Measurements from ENCODE around the gene ATP7A.
"Not testable (repeated sequence)": the region's sequence is repeated elsewhere in the genome, so short reads cannot be mapped to it uniquely, and the experiment has no call there.

Gene ATP7A

DNA sequence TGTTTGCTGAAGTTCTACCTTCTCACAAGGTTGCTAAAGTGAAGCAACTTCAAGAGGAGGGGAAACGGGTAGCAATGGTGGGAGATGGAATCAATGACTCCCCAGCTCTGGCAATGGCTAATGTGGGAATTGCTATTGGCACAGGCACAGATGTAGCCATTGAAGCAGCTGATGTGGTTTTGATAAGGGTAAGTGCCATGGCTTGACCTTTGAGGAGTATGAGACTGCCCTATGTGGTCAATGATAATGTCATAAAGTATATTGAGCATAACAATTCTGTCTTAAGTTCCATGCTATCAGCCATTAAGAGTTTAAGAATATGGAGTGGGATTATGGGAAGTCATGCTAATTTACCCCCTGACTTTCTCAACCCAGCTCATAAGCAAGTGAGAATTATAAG is 132.1 kb downstream of the ATP7A start:
- no peak for DNase-seq

GRCh38 chrX:78046362-78046761 is 135.9 kb downstream of the ATP7A start:
- DNase-seq: no peak

GRCh38 chrX:78048052-78048451 is 137.6 kb downstream of the ATP7A start:
- DNase-seq: no peak

DNA sequence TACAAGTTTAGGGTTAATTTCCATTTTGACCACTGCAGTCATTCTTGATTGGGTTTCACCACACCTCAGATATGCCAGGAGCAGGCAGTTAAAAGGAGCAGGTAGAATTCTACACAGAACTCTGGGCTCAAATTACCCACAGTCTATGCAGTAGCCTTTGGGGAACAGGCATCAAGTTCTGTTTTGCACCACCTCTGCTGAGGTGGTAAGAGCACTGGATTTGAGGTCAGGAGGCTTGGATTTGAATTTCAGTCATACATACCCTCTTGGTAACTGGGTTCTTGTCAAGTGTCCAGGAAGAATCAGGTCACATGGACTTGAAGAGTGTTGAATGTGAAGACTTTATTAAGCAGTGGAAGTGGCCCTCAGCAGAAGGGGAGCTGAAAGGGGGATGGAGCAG is 153.2 kb downstream of the ATP7A start:
- no peak for DNase-seq

- DNase-seq: no peak
Observed at GRCh38 chrX:78064152-78064551, 153.7 kb downstream of the ATP7A start.

DNA sequence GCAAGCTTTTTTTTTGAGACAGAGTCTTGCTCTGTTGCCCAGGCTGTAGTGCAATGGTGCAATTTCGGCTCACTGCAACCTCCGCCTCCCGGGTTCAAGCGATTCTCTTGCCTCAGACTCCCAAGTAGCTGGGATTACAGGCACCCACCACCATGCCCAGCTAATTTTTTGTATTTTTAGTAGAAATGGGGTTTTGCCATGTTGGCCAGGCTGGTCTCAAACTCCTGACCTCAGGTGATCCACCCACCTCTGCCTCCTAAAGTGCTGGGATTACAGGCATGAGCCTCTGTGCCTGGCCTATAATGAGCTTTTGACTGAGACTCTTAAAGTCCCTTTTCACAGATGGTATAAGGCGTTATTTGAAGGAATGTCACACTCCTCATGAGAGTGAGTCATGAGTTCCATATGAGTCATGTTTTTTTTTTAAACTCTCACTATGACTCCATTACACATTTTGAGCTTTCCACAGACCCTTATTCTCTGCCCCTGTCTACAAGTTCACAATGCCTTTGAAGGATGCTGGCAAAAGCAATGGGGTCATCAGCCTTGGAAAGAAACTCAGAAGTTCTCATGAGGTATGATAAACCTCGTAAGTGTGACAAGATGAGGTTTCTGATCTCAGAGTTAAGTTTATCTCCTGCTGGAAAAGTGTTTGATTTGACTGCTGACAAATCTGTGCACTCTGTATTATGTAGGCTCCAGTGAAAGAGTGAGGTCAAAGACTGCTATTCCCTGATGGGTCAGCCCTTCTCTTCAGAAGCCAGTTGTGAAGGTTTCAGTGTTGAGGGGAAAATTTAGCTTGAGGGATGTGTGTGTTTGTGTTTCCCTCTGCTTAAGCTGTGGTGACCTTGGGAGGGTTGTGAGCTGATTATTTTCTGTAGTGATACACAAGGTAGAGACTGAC is 154.5 kb downstream of the ATP7A start:
- not testable (repeated sequence) for DNase-seq

- DNase-seq: no peak
Observed at GRCh38 chrX:78066110-78066509, 155.6 kb downstream of the ATP7A start.

DNA sequence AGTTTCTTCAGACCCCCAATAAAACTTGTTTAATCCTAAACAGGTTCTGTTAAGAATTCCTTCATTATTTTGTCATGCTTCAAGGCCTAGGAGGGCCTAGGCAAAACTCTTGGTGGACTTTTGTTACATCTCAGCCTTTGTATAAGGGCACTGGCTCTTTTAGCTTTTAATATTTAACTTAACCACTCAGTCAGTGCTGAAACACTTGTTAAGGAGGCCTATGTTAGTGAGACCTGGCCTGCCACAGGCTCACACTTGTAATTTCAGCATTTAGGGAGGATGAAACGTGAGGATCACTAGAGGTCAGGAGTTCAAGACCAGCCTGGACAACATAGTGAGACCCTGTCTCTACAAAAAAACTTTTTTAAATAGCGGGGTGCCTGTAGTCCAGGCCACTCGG is 160.8 kb downstream of the ATP7A start:
- DNase-seq: no peak

GRCh38 chrX:78073147-78074077 is 162.9 kb downstream of the ATP7A start:
- DNase-seq: not testable (repeated sequence)

DNA sequence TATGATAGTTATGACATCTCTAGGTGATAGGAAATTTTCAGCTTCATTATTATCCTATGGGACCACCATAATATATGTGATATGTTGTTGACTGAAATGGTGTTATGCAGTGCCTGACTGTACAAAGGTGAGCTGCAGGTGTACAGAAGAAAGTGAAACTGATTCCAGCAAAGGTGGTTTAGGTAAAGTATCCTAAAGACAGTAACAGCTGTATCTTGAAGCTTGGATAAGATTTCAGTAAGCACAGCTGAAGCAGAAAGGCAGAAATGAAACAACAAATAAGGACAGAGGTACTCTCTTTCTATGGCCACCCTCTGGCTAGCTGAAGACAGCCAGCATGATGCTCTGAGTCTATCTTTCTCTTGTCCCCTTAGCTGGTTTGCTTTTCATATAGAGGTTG is 163.6 kb downstream of the ATP7A start:
- DNase-seq: no peak

DNA sequence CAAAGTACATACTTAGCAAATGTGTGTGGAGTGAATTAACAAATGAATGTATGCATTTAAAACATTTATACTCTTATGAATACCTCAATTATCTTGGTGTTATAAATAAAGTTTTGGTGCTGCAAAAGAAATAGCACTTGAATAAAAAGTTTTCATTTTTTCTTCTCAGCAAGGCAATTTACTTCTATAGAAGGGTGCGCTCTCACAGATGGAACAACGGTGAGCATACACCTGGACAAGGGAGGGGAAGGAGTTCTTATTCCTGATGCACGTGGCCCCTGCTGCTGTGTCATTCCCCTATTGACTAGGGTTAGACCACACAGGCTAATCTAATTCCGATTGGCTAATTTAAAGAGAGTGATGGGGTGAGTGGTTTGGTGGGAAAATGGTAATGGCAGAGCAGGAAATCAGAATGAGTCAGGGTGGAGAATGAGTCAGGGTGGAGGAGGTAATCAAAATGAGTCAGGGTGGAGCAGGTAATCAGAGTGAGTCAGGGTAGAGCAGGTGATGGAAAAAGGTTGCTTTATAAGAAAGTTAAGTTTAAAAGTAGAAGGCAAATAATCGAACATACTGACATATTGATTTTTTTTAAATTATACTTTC is 165.4 kb downstream of the ATP7A start:
- no peak for DNase-seq

GRCh38 chrX:78081413-78081812 is 170.9 kb downstream of the ATP7A start:
- not testable (repeated sequence) for DNase-seq

- no peak for DNase-seq
Observed at GRCh38 chrX:78092296-78092695, 181.8 kb downstream of the ATP7A start.

DNA sequence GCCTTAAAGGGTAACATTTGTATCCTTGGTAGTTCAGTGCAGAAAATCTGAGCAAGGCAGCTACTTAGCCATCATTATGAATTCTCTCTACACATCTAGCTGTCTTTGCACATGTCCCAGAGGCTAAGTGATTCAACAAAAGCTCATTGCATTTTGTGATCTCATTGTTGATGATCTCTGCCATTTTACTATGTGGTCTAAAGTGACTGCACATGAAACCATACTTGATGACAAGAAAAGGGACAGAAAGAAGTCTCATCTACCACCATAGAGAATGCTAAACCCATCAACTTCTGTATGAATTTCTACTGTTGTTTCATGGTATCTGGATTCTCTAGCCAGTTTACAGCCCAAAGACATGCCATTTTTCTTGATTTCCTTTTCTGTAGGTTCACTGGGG is 187.6 kb downstream of the ATP7A start:
- no peak for DNase-seq
